Measurements from ENCODE around the gene HIVEP3.
"Not testable (repeated sequence)": the region's sequence is repeated elsewhere in the genome, so short reads cannot be mapped to it uniquely, and the experiment has no call there.

HIVEP3 gene

GRCh38 chr1:41950820-41951219, 32.1 kb upstream of the HIVEP3 start:
- Histone ChIP-seq H3K4me2 (ENCODE audit: low read depth, low read length) (peak overlapping the region; percentile 24), H2AFZ (ENCODE audit: low read length) (no peak overlapping the region), H3K4me3 (ENCODE audit: low read length) (no peak overlapping the region), H3K9ac (ENCODE audit: low read length) (no peak overlapping the region), H3K27me3 (replicated peaks; ENCODE audit: insufficient read depth, low read length) (no peaks in the 10 kb centered on the region), H3K27ac (ENCODE audit: low read length) (peak overlapping the region; percentile 21; the same call in 1 of the 2 replicates), H3K36me3 (replicated peaks; ENCODE audit: insufficient read depth, low read length) (no peaks in the 10 kb centered on the region), H4K20me1 (ENCODE audit: insufficient read depth, low read length) (no peaks in the 10 kb centered on the region), H3F3A (ENCODE audit: insufficient read depth, low read length) (peaks cover 14% of the 10 kb centered on the region), H3K4me1 (ENCODE audit: low read length) (peaks cover 30% of the 10 kb centered on the region), H3K79me2 (ENCODE audit: low read length) (no peaks in the 10 kb centered on the region), H3K9me3 (replicated peaks; ENCODE audit: insufficient read depth, low read length) (no peaks in the 10 kb centered on the region), H3K9me2 (replicated peaks; ENCODE audit: insufficient read depth, low read length) (no peaks in the 10 kb centered on the region)
- TF ChIP-seq CTCF (IDR thresholded peaks at IDR 0.05; ENCODE audit: low read length) (no peak), EZH2 (optimal IDR thresholded peaks at IDR 0.05; ENCODE audit: low read depth, low read length) (no peak), EZH2phosphoT487 (IDR thresholded peaks at IDR 0.05; ENCODE audit: low read length) (no peak)
- DNase-seq: peak; percentile 61

GRCh38 chr1:41945946-41946345, 27.2 kb upstream of the HIVEP3 start:
- H3K27me3 ChIP-seq (replicated peaks; ENCODE audit: insufficient read depth, low read length); H3K27ac ChIP-seq (ENCODE audit: low read length); H3K4me2 ChIP-seq (ENCODE audit: low read depth, low read length); DNase-seq; H3K9ac ChIP-seq (ENCODE audit: low read length); H3K9me2 ChIP-seq (replicated peaks; ENCODE audit: insufficient read depth, low read length); H3K4me3 ChIP-seq (ENCODE audit: low read length); H2AFZ ChIP-seq (ENCODE audit: low read length); H3K36me3 ChIP-seq (replicated peaks; ENCODE audit: insufficient read depth, low read length); H3K9me3 ChIP-seq (replicated peaks; ENCODE audit: insufficient read depth, low read length); H3F3A ChIP-seq (ENCODE audit: insufficient read depth, low read length); H3K79me2 ChIP-seq (ENCODE audit: low read length); H4K20me1 ChIP-seq (ENCODE audit: insufficient read depth, low read length): not testable (repeated sequence)
- H3K4me1 ChIP-seq (ENCODE audit: low read length): peaks cover 12% of the 10 kb centered on the region

GRCh38 chr1:41943717-41944116, 25.0 kb upstream of the HIVEP3 start:
- no peaks in the 10 kb centered on the region for H3K36me3 ChIP-seq (replicated peaks; ENCODE audit: insufficient read depth, low read length)
- no peak overlapping the region for H3K9ac ChIP-seq (ENCODE audit: low read length)
- TF ChIP-seq EZH2 (optimal IDR thresholded peaks at IDR 0.05; ENCODE audit: low read depth, low read length) (no peak), EZH2phosphoT487 (IDR thresholded peaks at IDR 0.05; ENCODE audit: low read length) (no peak), CTCF (IDR thresholded peaks at IDR 0.05; ENCODE audit: low read length) (no peak)
- H2AFZ ChIP-seq (ENCODE audit: low read length): no peak overlapping the region
- H3K79me2 ChIP-seq (ENCODE audit: low read length): no peaks in the 10 kb centered on the region
- no peaks in the 10 kb centered on the region for H3K9me3 ChIP-seq (replicated peaks; ENCODE audit: insufficient read depth, low read length)
- no peaks in the 10 kb centered on the region for H3F3A ChIP-seq (ENCODE audit: insufficient read depth, low read length)
- H3K9me2 ChIP-seq (replicated peaks; ENCODE audit: insufficient read depth, low read length): no peaks in the 10 kb centered on the region
- no peak overlapping the region for H3K4me3 ChIP-seq (ENCODE audit: low read length)
- no peaks in the 10 kb centered on the region for H3K4me1 ChIP-seq (ENCODE audit: low read length)
- DNase-seq: no peak
- H3K4me2 ChIP-seq (ENCODE audit: low read depth, low read length): no peak overlapping the region
- H3K27ac ChIP-seq (ENCODE audit: low read length): no peak overlapping the region
- no peaks in the 10 kb centered on the region for H3K27me3 ChIP-seq (replicated peaks; ENCODE audit: insufficient read depth, low read length)
- no peaks in the 10 kb centered on the region for H4K20me1 ChIP-seq (ENCODE audit: insufficient read depth, low read length)

- H3K4me1 ChIP-seq (ENCODE audit: low read length): no peaks in the 10 kb centered on the region
- H3K27me3 ChIP-seq (replicated peaks; ENCODE audit: insufficient read depth, low read length): no peaks in the 10 kb centered on the region
- no peaks in the 10 kb centered on the region for H3K36me3 ChIP-seq (replicated peaks; ENCODE audit: insufficient read depth, low read length)
- H2AFZ ChIP-seq (ENCODE audit: low read length): no peak overlapping the region
- H3K27ac ChIP-seq (ENCODE audit: low read length): no peak overlapping the region
- H3K4me3 ChIP-seq (ENCODE audit: low read length): no peak overlapping the region
- no peaks in the 10 kb centered on the region for H4K20me1 ChIP-seq (ENCODE audit: insufficient read depth, low read length)
- no peak overlapping the region for H3K9ac ChIP-seq (ENCODE audit: low read length)
- H3K9me2 ChIP-seq (replicated peaks; ENCODE audit: insufficient read depth, low read length): no peaks in the 10 kb centered on the region
- no peaks in the 10 kb centered on the region for H3F3A ChIP-seq (ENCODE audit: insufficient read depth, low read length)
- no peak for DNase-seq
- TF ChIP-seq EZH2 (optimal IDR thresholded peaks at IDR 0.05; ENCODE audit: low read depth, low read length) (no peak), EZH2phosphoT487 (IDR thresholded peaks at IDR 0.05; ENCODE audit: low read length) (no peak), CTCF (IDR thresholded peaks at IDR 0.05; ENCODE audit: low read length) (no peak)
- H3K4me2 ChIP-seq (ENCODE audit: low read depth, low read length): no peak overlapping the region
- H3K79me2 ChIP-seq (ENCODE audit: low read length): no peaks in the 10 kb centered on the region
- H3K9me3 ChIP-seq (replicated peaks; ENCODE audit: insufficient read depth, low read length): no peaks in the 10 kb centered on the region
Observed at GRCh38 chr1:41942278-41942677, 23.6 kb upstream of the HIVEP3 start.
